ENCODE data around the gene HERPUD1.
A peak's percentile ranks its signal among the peaks of the same experiment; 100 is the strongest.

HERPUD1 gene

GRCh38 chr16:56936491-56936890 is 4.5 kb downstream of the HERPUD1 start:
- DNase-seq, result no peak

- no peak for DNase-seq
These were observed 5.0 kb downstream of the HERPUD1 start for GRCh38 chr16:56936950-56937349.

- peak in 1 of 2 experiments; percentile 1 for DNase-seq
These were observed 6.9 kb downstream of the HERPUD1 start for GRCh38 chr16:56938664-56939513.

- no peak for DNase-seq
These were observed 7.9 kb downstream of the HERPUD1 start for GRCh38 chr16:56939801-56940200.

- no peak for DNase-seq
These were observed 9.2 kb downstream of the HERPUD1 start for GRCh38 chr16:56941092-56941491.

- DNase-seq, result no peak
These were observed 10.0 kb downstream of the HERPUD1 start for GRCh38 chr16:56941856-56942331.

GRCh38 chr16:56943761-56944375 is 11.9 kb downstream of the HERPUD1 start:
- no peak for DNase-seq

GRCh38 chr16:56944954-56945839 is 13.3 kb downstream of the HERPUD1 start:
- DNase-seq, result no peak

- DNase-seq, result no peak
These were observed 14.0 kb downstream of the HERPUD1 start for GRCh38 chr16:56945847-56946527.

- no peak for DNase-seq
These were observed 15.0 kb downstream of the HERPUD1 start for GRCh38 chr16:56946767-56947603.

- no peak for DNase-seq
These were observed 15.7 kb downstream of the HERPUD1 start for GRCh38 chr16:56947604-56947995.

GRCh38 chr16:56948234-56948633 is 16.3 kb downstream of the HERPUD1 start:
- DNase-seq, result no peak

GRCh38 chr16:56950051-56950450 is 18.1 kb downstream of the HERPUD1 start:
- DNase-seq, result no peak

GRCh38 chr16:56950455-56950854 is 18.5 kb downstream of the HERPUD1 start:
- DNase-seq, result no peak

- DNase-seq, result peak in 1 of 2 experiments; percentile 61
These were observed 19.2 kb downstream of the HERPUD1 start for GRCh38 chr16:56950881-56951771.

- DNase-seq, result no peak
These were observed 21.1 kb downstream of the HERPUD1 start for GRCh38 chr16:56953006-56953405.

GRCh38 chr16:56956076-56956475 is 24.1 kb downstream of the HERPUD1 start:
- DNase-seq, result no peak

- no peak for DNase-seq
These were observed 24.8 kb downstream of the HERPUD1 start for GRCh38 chr16:56956756-56957155.

- DNase-seq, result no peak
These were observed 28.8 kb downstream of the HERPUD1 start for GRCh38 chr16:56960681-56961281.

- no peak for DNase-seq
These were observed 29.4 kb downstream of the HERPUD1 start for GRCh38 chr16:56961386-56961785.

Measured in NCI-H526 (cell line).